NCI-H2107 treated with DMSO at 0.1 percent for 48 hours (cell line): ENCODE measurements around the gene ADGRF1.
"Not testable (repeated sequence)": the region's sequence is repeated elsewhere in the genome, so short reads cannot be mapped to it uniquely, and the experiment has no call there.

Experiments
- DNase-seq: peaks from one replicate; lab custom pipeline; 2025; ENCODE audit not compliant: unreplicated experiment; lab: John Stamatoyannopoulos, UW

Gene ADGRF1

GRCh38 chr6:47061309-47062300, 19.5 kb upstream of the ADGRF1 start:
- no peak for DNase-seq

DNA sequence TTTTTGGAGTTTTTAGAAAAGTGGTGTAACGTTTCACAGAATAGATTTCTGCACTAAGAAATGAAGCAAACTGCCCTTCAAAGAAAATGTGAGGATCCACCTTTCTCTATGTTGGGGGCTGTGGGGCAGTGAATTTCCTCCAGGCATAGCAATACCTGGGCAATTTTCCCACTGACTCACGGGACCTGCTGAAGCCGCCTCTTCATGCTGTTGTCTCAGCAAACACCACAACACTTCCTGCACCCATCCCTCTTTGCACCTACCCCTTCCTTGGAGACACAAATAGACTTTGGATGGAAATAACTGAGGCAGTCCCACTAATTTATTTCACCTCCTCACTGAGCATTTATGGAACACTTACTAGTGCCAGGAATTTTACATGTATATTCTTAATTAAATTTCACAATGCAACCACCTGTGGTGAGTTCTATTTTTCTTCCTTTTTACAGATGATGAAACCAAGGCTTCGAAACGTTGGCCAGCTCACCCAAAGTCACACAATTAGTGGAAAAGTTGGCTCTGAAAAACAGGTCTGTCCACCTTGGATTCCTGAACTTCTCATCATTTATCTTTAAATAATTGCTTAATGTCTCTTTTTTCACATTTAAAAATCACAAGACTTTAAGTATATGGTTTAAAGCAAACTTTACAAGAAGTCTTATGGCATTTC, 17.2 kb upstream of the ADGRF1 start:
- DNase-seq = no peak

DNA sequence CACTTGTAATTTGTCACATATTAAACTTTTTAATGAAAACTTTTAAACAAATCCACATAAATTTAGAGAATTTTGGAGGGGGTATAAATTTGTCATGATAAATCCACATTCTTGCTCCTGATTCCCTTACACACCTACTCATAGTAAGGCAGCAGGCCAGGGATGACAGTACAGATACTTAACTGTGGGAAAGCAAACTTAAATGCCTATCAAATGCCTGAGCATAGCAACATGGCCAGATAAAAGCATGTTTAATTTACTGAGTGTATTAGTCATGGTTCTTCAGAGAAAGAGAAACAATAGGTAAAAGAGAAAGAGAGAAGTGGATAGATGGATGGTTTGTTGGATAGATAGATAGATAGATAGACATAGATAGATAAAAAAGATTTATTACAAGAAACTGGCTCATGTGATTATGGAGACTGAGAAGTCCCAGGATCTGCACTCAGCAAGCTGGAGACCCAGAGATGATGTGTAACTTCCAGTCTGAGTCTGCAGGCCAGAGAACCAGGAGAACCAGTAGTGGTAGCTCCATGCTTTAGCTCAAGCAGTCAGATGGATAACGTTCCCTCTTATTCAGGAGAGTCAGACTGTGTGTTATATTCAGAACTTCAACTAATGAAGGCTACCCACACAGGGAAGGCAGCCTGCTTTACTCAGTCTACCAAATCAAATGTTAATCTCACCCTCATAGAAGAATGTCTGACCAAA, 15.9 kb upstream of the ADGRF1 start:
- DNase-seq = no peak

GRCh38 chr6:47056832-47057231, 14.7 kb upstream of the ADGRF1 start:
- DNase-seq = no peak

DNA sequence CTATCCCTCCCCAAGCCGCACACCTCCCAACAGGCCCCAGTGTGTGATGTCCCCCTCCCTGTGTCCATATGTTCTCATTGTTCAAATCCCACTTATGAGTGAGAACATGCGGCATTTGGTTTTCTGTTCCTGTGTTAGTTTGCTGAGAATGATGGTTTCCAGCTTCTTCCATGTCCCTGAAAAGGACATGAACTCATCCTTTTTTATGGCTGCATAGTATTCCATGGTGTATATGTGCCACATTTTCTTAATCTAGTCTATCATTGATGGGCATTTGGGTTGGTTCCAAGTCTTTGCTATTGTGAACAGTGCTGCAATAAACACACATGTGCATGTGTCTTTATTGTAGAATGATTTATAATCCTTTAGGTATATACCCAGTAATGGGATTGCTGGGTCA, 12.2 kb upstream of the ADGRF1 start:
- not testable (repeated sequence) for DNase-seq

- no peak for DNase-seq
These were observed 6.5 kb upstream of the ADGRF1 start for GRCh38 chr6:47048638-47049037.

GRCh38 chr6:47047479-47048407, 5.6 kb upstream of the ADGRF1 start:
- DNase-seq = peak; percentile 31

DNA sequence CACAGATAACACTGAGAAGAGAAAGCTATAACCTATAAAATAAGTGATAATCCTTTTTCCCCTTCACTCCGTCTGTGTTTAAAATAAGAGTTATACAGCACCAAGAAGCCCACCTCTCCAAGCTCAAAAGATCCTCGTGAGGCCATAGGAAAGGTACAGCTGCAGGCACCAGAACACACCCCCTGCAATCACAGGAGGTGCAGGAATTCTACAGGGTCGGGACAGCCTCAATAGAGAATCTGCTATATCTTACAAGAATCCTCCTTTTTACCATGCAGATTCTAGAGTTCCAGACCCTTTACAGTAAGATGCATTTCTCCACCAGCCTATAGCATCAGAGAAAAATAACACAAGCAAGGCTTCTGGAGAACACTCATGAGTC, 5.0 kb upstream of the ADGRF1 start:
- no peak for DNase-seq

DNA sequence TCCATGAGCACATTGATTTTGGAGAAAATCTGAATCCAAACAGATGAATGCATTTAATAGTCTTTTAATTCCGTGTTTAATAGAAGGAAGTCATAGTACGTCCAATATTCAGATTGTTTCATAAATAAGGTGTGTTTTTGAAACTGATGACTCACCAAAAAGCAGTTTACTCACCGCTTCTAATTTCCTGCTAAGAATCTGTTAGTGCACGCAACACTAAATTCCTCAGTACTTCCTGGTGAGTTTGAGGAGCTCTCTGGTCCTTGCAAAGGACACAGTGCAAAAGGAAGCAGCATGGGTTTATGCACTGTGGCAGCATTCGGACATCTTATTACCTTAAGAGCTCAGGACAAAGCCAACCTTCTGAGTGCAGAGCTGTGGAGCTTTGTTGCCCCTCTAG, 2.3 kb upstream of the ADGRF1 start:
- DNase-seq = no peak

GRCh38 chr6:47043286-47043685, 1.2 kb upstream of the ADGRF1 start:
- no peak for DNase-seq

DNA sequence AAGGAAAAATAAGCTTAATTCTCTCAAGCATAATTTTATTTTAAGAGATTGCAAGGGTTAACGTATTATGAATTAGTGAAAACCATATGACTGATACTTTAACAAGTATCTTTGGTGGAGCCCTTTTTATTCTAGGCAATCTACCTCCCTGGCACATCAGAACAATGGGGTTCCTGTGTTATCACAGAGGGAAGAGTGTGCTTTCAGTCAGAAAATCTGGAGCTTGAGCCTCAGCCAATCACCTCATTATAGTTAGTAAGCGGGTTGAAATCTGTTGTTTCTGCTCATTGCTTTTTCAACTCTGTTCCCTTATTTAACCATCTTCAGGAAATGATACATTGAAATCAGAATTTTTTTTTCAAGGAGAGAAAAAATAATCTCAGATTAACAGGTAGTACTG, 391 bp downstream of the ADGRF1 start:
- DNase-seq = no peak

DNA sequence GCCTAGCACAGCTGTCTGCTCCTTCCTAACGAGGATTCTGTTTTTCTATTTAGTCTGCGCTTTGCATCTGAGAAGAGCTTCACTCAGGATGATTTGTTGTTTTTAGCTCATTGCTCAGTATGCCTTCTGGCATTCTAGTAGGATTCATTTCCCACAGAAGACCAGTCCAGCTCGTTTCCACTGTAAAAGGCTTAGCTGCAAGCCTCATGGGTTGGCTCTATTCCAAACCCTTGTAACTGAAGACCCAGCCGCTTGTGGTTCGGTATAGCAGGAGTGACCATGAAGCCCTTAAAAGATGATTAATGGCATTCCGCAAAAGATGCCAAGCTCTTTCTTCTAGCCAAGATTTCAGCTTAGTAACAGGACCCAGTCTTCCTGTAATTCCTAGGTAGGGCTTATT, 7.2 kb downstream of the ADGRF1 start:
- no peak for DNase-seq

- no peak for DNase-seq
These were observed 7.7 kb downstream of the ADGRF1 start for GRCh38 chr6:47034421-47034820.

DNA sequence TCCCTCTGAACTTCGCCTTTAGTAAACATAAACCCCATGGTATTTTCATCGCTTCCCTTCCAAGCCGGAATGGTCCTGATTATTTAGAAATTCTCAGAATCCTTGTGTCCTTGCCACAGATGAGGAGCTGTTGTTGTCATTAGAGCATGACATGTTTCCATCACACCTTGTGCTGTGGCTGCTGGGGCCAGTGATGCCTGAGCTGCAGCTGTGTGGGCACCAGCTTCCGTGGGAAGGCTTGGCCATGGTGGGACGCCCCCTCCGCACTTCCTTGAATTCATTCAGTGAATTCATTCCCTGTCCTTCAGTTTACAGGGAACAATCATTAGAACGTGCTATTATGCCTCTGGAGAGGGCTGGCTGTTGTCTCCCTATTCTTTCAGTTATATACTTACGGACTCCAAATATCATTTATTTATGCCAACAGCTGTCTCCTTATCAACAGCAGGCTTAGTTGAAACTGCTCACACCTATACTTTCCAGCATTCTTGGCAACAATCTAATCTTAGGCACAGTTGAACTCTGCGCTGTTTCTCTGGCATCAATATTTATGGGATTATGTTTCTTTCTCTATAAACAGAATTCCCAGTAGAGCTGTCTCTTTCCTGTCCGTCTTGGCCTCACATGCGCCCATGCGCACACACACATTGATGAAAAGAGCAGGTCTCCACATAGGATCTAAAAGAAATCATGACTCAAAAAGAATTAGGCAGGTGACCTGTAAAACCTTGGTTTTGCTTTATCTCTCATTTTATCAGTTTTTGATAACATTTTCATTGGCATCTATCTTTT, 9.0 kb downstream of the ADGRF1 start:
- no peak for DNase-seq

GRCh38 chr6:47031656-47032055, 10.5 kb downstream of the ADGRF1 start:
- no peak for DNase-seq

DNA sequence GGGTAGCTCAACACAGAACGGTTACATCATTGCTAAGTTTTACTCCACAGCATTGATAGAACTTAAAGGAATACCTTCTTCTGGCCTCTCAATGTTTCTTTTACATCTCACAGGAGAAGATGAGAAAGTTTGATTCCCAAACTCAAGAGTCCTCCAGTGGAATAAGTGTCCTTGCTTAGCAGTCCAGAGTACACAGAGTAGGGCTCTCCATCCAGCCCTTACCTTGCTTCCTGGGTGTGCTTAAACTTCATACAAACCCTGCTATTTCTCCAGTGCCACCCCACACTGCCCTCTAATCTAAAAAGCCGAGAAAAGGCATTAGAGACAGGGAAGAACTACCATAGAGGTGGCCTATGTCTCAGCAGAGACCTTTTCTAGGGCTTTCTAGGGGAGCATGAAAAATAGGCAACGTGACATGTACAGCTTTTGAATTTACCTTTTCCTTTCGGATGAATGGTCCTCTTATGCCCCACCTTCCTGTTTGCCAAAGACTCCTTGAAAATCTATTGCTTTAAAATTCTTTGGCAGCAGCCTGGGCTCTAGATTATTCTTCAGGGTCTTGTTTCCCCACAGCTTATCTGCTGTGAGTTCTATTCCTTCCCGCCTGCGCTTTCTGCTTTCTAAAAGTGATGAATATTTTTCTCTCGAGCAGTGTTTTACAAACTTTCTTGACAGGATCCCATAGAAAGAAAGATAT, 12.1 kb downstream of the ADGRF1 start:
- no peak for DNase-seq

- DNase-seq = no peak
These were observed 13.2 kb downstream of the ADGRF1 start for GRCh38 chr6:47028835-47029360.

- no peak for DNase-seq
These were observed 14.8 kb downstream of the ADGRF1 start for GRCh38 chr6:47027315-47027714.

DNA sequence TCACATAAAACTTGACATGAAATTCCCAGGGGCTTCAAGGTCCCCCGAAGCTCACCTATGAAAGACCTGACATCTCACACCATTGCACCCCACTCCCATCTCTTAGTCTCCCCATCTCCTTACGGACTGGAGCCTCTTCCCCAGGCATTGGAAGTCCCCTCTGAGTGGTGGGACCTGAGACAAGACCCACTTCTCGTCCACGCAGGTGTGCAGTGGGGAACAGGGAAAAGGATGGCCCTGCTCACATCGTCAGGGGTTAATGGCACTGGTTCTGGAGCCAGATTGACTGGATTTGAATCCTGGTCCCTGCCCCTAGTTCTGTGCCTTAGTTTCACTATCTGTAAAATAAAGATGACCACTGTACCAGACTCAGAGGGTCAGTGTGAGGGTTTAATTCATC, 15.5 kb downstream of the ADGRF1 start:
- DNase-seq = no peak
